ENCODE measurements around the gene PIGK.

DNA sequence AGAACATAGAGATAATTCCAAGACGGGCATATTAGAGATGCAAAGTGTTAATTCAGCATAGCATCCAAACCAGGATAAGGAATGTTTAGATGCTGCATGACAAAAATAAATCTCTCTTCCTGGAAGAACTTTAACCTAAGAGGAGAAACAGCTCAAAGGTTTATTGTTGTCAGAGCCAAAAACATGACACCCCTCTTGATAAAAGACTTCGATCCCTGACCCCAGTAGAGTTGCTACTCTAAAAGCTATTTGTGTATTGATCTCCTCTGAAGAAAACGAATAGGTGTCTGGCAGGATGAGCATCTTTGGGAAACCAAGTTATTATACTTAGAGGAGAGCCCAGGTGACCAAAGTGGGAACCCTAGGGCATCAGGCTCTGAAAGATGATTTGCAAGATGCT lies 158.1 kb downstream of the PIGK start:
- TF ChIP-seq, protein P1, sequence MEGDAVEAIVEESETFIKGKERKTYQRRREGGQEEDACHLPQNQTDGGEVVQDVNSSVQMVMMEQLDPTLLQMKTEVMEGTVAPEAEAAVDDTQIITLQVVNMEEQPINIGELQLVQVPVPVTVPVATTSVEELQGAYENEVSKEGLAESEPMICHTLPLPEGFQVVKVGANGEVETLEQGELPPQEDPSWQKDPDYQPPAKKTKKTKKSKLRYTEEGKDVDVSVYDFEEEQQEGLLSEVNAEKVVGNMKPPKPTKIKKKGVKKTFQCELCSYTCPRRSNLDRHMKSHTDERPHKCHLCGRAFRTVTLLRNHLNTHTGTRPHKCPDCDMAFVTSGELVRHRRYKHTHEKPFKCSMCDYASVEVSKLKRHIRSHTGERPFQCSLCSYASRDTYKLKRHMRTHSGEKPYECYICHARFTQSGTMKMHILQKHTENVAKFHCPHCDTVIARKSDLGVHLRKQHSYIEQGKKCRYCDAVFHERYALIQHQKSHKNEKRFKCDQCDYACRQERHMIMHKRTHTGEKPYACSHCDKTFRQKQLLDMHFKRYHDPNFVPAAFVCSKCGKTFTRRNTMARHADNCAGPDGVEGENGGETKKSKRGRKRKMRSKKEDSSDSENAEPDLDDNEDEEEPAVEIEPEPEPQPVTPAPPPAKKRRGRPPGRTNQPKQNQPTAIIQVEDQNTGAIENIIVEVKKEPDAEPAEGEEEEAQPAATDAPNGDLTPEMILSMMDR (IDR thresholded peaks at IDR 0.05; ENCODE audit: low read length) = no peak
- no peak for TF ChIP-seq EZH2 (optimal IDR thresholded peaks at IDR 0.05; ENCODE audit: low read depth, low read length)
